Neural crest cell (in vitro differentiated cells): ENCODE results near the gene FGD6. TPM values are rescaled to one million over a fixed set of nuclear protein-coding genes. Genes with fewer than 3 reads are reported as not detected.
"Not testable (repeated sequence)": the region's sequence is repeated elsewhere in the genome, so short reads cannot be mapped to it uniquely, and the experiment has no call there.

Experiments used
- DNase-seq: peaks from one replicate; pipeline ENCODE4 v3.0.0; 2021; ENCODE audit warnings: low read depth, mixed read lengths, low spot score
- H3K27ac Mint-ChIP-seq: one replicate; pipeline ENCODE4 v1.8.0; 2021; ENCODE audit warnings: mild to moderate bottlenecking, mixed read lengths; ENCODE audit not compliant: unreplicated experiment
- H3K27me3 Mint-ChIP-seq: 2 replicates; pipeline ENCODE4 v1.8.0; 2021; ENCODE audit warnings: low read depth, mild to moderate bottlenecking, mixed read lengths
- H3K36me3 Mint-ChIP-seq: 2 replicates; pipeline ENCODE4 v1.8.0; 2021; ENCODE audit warnings: low read depth, mild to moderate bottlenecking, mixed read lengths
- H3K4me1 Mint-ChIP-seq: 2 replicates; pipeline ENCODE4 v1.8.0; 2021; ENCODE audit warnings: mixed read lengths
- H3K4me3 Mint-ChIP-seq: one replicate; pipeline ENCODE4 v1.8.0; 2021; ENCODE audit warnings: mild to moderate bottlenecking, mixed read lengths
- H3K9me3 Mint-ChIP-seq: 2 replicates; pipeline ENCODE4 v1.8.0; 2021; ENCODE audit warnings: mixed read lengths
- CTCF ChIP-seq: fragments of 200-600 bp; sonication (generic); conservative IDR thresholded peaks from 2 replicates; pipeline ENCODE4 v1.5.0; 2021; ENCODE audit warnings: antibody characterized with exemption, mild to moderate bottlenecking
- total RNA-seq: library from RNA; stranded (reverse); gene quantifications from 2 replicates; pipeline ENCODE4 v1.2.1, GENCODE V29; 2021

The FGD6 gene
- total RNA-seq, 1 donor from 2014 or later = 17.4 TPM

- no peaks in the 10 kb centered on the region for H3K27me3 Mint-ChIP-seq
- H3K4me3 Mint-ChIP-seq = no peak overlapping the region
- H3K4me1 Mint-ChIP-seq = peaks cover 28% of the 10 kb centered on the region
- peaks cover 20% of the 10 kb centered on the region for H3K36me3 Mint-ChIP-seq
- H3K9me3 Mint-ChIP-seq = no peaks in the 10 kb centered on the region
- TF ChIP-seq CTCF = no peak
- no peak overlapping the region for H3K27ac Mint-ChIP-seq
- DNase-seq = no peak
These were observed 120.4 kb downstream of the FGD6 start for GRCh38 chr12:95096852-95097251.

- H3K27me3 Mint-ChIP-seq = no peaks in the 10 kb centered on the region
- peaks cover 28% of the 10 kb centered on the region for H3K4me1 Mint-ChIP-seq
- TF ChIP-seq CTCF = no peak
- H3K27ac Mint-ChIP-seq = no peak overlapping the region
- no peak for DNase-seq
- H3K9me3 Mint-ChIP-seq = no peaks in the 10 kb centered on the region
- H3K4me3 Mint-ChIP-seq = no peak overlapping the region
- H3K36me3 Mint-ChIP-seq = peaks cover 23% of the 10 kb centered on the region
These were observed 120.9 kb downstream of the FGD6 start for GRCh38 chr12:95096378-95096777.

- not testable (repeated sequence) for H3K4me3 Mint-ChIP-seq, DNase-seq, H3K27me3 Mint-ChIP-seq, H3K9me3 Mint-ChIP-seq, H3K27ac Mint-ChIP-seq
- Mint-ChIP-seq H3K36me3 (peaks cover 24% of the 10 kb centered on the region), H3K4me1 (peaks cover 28% of the 10 kb centered on the region)
These were observed 121.4 kb downstream of the FGD6 start for GRCh38 chr12:95095866-95096265.

- Mint-ChIP-seq H3K4me3 (no peak overlapping the region), H3K27ac (no peak overlapping the region), H3K9me3 (no peaks in the 10 kb centered on the region), H3K27me3 (no peaks in the 10 kb centered on the region), H3K36me3 (peaks cover 25% of the 10 kb centered on the region), H3K4me1 (peaks cover 15% of the 10 kb centered on the region)
- no peak for TF ChIP-seq CTCF
- no peak for DNase-seq
These were observed 127.8 kb downstream of the FGD6 start for GRCh38 chr12:95089462-95089861.

GRCh38 chr12:95088379-95088778 is 128.9 kb downstream of the FGD6 start:
- Mint-ChIP-seq H3K4me3 (no peak overlapping the region), H3K27me3 (no peaks in the 10 kb centered on the region), H3K36me3 (peaks cover 21% of the 10 kb centered on the region), H3K27ac (no peak overlapping the region), H3K4me1 (peaks cover 21% of the 10 kb centered on the region), H3K9me3 (no peaks in the 10 kb centered on the region)
- TF ChIP-seq CTCF = no peak
- DNase-seq = no peak

GRCh38 chr12:95085612-95086011 is 131.7 kb downstream of the FGD6 start:
- no peak for TF ChIP-seq CTCF
- Mint-ChIP-seq H3K9me3 (no peaks in the 10 kb centered on the region), H3K4me3 (no peak overlapping the region), H3K4me1 (peaks cover 24% of the 10 kb centered on the region), H3K27me3 (no peaks in the 10 kb centered on the region), H3K36me3 (peaks cover 10% of the 10 kb centered on the region), H3K27ac (no peak overlapping the region)
- no peak for DNase-seq
